ENCODE measurements around the gene WDR46. TPM values are rescaled to one million over a fixed set of nuclear protein-coding genes. Genes with fewer than 3 reads are reported as not detected.

Gene WDR46
- total and polyA plus RNA-seq, 2 experiments from 2014 or later: 71.4 to 104 TPM

- TF ChIP-seq ZNF462 (CRISPR knock-in tag; IDR thresholded peaks at IDR 0.05) (no peak), POLR2AphosphoS5 (IDR thresholded peaks at IDR 0.05; ENCODE audit: low read depth) (no peak), CREB1 (CRISPR knock-in tag; IDR thresholded peaks at IDR 0.05; ENCODE audit: low read depth) (no peak), REST (IDR thresholded peaks at IDR 0.05; ENCODE audit: unreplicated experiment) (no peak), EZH2 (IDR thresholded peaks at IDR 0.05; ENCODE audit: low read depth, unreplicated experiment) (no peak), ZNF114 (CRISPR knock-in tag; IDR thresholded peaks at IDR 0.05) (no peak), NANOG (IDR thresholded peaks at IDR 0.05; ENCODE audit: borderline replicate concordance) (no peak), ZNF331 (CRISPR knock-in tag; IDR thresholded peaks at IDR 0.05; ENCODE audit: low read depth) (no peak), STAT1 (IDR thresholded peaks at IDR 0.05; ENCODE audit: unreplicated experiment) (no peak), ETS1 (IDR thresholded peaks at IDR 0.05) (no peak)
These were observed 28.3 kb upstream of the WDR46 start (continued) for GRCh38 chr6:33317419-33317668.
